GM18526 (cell line): ENCODE measurements around the gene CAP1.

Experiments
- POLR2A ChIP-seq: IDR thresholded peaks from 3 replicates; pipeline ENCODE4 v1.6.1; 2011; ENCODE audit not compliant: insufficient read length; ENCODE audit errors: extremely low read depth

The CAP1 gene

DNA sequence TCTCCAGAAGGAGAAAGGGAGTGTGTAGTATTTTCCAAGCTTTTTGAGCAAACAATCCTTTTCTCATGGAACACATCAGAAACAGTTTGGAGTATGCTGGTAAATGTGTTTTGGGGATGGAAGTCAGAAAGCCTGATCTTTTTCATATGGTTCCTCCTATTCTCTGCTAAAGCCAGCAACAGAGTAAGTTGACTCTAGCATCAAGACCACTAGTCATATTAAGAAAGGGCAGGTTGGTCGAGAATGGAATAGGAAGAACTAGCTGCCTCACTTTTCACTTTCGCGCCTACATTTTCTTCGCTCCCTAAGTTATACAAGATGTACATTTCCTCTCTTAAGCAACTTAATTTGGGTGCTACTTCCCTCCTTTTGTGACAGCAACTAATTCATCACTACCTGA is 32.5 kb downstream of the CAP1 start:
- TF ChIP-seq POLR2A, result no peak

DNA sequence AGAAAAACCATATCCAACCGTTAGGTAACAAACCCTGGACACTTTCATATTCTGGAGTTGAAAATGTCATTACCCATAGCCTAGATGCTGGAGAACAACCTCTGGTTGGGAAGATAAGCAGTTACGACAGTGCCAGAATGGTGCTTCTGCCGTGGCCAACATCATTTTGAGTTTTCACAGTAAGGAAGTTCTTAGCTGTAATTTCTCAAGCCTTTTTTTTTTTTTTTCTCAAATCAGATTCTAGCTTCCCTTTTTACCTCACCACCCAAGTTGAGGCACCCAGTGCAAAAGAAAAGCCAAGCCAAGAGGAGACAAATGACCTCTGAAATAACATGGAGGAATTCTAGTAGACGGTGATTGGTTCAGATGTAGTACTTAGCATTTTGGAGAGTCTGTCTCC is 34.7 kb downstream of the CAP1 start:
- no peak for TF ChIP-seq POLR2A

DNA sequence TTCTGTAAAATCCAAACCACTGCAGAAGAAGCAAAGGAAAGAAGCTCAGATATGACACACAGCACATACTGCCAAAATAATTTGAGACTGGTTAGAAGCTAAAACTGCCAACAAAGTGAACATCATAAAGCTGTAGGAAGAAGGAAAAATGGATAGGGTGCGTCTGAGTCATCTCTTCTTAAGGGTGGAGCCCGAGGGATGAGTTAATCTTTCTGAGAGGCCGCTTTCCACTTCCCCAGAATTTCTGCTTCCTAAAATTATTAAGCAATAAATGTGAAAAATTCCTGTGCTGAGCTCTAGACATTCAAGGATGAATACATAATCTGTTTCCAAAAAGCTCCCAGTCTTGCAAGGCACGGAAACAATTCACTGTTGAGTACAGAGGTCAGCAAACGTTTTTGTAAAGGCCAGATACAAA is 36.4 kb downstream of the CAP1 start:
- TF ChIP-seq POLR2A, result no peak

DNA sequence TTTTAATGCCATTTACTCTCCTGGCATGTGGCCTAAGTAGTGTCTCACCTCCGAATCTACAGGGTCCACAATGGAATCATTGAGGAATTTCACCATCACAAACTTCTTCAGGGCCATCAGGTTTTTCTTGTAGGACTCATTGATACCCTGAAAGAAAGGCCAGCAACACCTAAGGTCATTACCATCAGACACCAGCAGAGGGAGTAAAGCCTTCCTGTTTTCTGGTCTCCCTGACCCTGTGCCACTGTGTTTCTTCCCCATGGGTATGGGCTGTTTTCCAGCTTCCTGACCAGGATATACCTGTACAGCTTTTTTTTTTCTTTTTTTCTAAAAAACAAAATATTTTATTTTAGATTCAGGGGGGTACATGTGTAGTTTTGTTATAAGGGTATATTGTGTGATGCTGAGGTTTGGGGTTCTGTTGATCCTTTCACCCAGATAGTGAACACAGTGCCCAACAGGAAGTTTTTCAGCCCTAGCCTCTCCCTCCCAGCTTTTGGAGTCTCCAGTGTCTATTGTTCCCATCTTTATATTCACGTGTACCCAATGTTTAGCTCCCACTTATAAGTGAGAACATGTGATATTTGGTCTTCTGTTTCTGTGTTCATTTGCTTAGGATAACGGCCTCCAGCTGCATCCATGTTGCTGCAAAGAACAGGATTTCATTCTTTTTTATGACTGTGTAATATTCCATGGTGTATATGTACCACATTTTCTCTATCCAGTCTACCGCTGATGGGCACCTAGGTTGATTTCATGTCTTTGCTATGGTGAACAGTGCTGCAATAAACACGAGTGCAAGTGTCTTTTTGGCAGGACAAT is 38.2 kb downstream of the CAP1 start:
- TF ChIP-seq POLR2A, result no peak

DNA sequence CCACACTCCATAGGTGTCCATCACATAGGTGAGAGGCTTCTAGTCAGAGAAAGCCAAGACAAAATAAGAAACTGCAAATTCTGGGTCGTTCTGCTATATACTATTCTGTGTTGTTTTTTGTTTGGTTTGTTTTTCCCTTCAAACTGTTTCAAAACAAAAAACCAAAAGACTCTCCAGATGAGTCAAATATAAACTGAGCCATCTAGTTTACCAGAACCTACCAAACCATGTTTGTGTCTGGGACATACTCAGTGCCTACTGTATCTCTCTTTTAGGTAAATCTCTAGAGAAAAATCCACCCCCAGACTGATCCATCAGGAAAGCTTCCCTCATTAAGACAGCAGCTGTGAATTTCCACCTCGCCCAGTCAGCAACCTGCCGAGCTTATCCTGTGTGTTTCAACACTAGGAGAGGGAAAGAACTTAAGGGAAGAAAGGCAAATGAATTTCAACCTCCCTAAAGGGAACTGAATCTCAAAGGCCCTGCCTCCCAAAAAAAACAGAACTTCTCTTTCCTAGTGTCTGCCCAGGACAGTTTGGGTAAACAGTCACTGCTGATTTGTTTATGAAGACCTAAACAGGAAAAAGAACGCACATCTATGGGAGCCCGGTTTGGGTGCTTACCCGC is 39.4 kb downstream of the CAP1 start:
- TF ChIP-seq POLR2A, result no peak

DNA sequence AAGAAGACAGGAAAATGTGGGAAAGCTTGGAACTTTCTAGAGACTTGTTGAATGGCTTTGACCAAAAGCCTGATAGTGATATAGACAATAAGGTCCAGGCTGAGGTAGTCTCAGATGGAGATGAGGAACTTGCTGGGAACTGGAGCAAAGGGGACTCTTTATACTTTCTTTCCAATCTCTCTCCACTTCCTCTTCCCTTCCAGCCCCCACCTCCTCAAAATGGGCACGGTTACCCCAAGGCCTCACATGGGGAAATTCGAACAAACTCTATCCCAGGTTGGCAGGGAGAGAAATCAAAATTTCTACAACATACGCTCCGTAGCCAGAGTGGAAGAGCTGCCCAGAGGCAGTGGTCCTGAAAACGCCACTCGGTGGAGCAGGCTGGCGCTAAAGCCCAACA is 41.3 kb downstream of the CAP1 start:
- TF ChIP-seq POLR2A, result no peak

DNA sequence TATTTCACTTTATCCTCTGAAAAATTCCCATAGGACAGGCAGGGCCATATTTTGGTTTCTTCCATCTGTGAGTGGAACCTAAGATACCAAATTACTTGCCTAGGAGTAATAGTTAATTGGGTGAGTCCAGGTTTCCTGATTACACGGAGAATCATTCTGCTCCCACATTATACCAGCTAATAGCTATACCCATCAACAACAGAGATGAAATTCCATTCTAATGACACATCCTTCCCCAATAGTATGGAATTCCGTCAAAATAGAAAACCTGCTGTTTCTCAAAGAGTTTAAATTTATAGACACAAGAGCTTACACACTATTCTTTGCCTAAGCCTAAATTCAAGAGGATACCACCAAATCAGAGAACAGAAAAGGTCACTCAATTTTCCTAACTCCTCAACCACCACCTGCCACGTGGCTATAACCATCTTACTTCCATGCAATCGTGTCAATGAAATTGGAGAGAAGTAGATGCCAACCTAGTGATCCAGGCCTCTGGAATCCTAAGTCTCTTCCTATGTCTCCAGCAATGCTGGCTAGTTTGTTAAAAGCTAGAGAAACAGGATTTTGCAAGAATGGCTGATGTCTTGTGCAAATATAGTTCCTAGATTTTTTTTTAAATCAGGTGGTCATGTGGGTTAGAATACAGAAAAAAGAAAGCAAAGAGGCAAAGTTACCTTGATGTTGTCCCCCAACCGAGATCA is 50.3 kb downstream of the CAP1 start:
- TF ChIP-seq POLR2A, result no peak

DNA sequence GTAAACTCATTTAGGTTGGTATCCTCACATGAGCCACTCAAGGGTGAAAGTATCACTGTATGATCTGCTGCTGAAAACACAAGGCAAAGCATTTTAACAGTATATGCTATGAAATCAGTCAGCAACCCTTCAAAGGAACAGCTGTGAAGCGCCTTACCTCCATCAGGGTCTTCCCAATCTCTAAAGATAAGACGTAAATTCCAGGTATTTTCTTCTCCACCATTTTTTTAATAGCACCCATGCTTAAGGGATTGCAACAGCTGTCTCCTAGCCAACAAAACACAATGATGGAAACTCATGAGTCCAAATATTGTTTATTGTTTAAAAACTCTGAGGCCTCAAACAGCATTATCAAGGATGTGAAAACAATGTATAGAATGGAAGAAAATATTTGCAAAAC is 51.7 kb downstream of the CAP1 start:
- no peak for TF ChIP-seq POLR2A

DNA sequence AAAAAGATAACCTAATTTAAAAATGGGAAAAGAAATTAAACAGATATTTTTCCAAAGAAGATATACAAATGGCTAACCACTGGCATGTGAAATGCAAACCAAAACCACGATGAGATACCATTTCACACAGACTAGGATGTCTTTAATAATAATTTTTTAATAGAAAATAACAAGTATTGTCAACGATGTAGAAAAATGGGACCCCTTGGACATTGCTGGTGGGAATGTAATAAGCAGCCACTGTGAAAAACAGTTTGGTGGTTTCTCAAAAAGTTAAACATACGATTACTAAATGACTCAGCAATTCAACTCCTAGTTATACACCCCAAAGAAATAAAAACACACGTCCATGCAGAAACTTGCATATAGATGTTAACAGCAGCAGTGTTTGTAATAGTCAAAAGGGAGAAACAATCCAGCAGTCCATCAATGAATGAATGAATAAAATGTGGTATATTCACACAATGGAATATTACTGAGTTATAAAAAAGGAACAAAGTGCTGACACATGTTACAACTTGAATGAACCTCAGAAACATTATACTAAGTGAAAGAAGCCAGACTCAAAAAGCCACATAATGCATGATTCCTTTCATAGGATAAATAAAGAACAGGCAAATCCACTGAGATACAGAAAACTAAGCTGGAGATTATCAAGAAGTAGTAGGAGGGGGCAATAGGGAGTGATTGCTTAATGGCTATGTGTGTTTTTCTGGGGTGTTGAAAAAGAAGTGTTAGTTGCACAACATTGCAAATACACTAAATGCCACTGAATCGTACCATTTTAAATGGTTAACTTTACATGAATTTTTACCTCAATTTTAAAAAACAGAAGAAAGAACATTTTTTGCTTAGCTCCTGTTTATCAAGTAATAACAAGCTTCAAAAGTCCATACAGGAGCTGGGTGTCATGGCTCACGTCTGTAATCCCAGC is 52.4 kb downstream of the CAP1 start:
- no peak for TF ChIP-seq POLR2A

DNA sequence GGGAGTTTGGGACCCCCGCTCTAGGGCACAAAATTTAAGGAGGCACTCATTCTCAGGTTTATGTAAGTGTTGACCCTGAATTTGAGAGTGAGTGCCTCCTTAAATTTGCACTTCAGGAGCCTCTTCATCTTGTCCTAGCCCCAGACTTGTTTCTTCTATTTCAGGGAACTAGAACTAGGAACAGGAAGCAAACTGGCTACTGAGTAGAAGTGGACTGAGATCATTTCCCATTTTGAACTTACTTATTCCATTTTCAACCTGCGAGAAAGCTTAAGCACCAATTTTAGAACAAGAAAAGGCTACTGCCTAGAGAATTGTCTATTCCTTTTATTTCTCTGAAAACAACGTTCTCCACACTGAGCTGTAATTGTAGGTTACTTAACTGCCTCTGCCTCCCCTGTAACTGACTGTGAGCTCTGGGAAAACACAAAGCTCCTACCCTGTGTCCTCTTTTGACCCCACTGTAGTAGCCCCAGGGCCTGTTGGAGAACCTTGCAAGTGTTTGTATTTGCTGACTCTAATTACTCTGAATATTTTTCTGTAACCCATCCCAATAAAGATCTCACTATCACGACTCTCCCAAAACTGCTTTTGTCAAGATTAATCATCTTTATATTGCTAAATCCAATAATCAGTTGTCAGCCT is 54.1 kb downstream of the CAP1 start:
- TF ChIP-seq POLR2A, result no peak

DNA sequence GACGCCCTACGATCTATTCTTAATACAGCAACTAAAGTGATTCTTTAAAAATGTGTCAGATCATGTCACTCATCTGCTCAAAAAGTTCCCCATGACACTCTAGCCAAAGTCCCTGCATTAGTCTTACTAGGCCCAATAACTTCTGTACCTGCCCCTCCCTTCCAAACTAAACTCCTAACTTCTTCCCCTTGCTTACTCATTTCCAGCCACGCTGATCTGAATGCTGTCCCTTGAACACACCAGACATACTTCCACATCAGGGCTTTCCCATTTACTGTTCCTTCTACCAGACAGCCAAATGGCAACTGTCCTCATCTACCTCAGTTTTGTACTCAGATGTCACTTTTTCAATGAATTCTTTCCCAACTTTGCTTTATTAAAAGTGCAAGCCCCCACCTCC is 55.3 kb downstream of the CAP1 start:
- TF ChIP-seq POLR2A, result no peak

DNA sequence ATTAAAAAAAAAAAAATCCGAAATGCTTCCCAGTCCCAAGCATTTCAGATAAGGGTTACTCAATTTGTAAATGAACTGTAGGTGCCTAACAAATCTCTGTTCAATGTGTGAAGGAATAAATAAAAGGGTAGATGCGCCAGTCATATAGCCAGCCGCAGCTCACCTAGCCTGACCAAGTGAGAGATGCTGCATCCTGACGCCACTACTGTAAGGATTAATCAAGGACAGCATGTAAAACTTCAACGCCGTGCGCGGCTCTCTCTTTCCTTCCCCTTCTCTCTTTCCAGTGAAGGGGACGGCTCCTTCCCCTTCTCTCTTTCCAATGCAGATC is 56.1 kb downstream of the CAP1 start:
- TF ChIP-seq POLR2A, result no peak

DNA sequence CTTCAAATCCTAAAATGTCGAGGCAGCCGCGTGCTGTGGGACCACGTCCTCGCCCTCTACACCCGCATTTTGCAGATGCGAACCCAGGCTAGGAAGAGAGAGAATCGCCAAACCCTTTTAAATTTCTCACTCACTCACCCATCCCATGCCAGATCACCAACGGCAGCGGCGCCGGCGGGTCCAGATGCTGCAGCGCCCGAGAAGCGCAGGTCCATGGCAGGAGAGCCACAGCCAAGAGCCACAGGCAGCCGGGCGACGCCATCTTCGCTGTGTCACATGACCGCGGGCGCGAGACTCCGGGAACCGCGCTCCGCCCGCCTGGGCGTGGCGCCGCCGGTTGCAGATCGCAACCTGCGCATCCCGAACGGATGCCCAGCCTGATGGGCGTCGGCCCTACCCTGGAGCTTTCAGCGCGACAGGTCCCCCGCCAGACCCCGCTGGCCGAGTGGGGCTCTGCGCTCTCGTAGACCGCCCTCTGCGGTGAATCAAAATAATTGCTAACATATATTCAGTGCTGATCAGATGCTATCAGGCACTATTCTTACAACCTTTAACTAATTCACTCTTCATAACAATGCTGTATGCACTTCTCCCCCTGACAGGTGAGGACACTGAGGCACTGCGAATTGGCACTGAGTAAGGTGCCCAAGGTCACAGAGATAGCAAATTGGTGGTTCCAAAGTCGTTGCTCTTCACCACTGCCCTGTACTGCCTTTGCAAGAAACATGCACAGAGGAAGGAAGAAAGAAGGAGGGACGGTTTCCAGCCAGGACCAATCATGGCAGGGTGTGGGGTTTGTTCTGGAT is 56.7 kb downstream of the CAP1 start, which contains the start of gene PPT1:
Gene PPT1, minus strand, starts transcription at position 276 of the 806 bp plus-strand sequence. Its CDS starts 14 bp downstream, at position 262.
- peak; percentile 84 for TF ChIP-seq POLR2A

DNA sequence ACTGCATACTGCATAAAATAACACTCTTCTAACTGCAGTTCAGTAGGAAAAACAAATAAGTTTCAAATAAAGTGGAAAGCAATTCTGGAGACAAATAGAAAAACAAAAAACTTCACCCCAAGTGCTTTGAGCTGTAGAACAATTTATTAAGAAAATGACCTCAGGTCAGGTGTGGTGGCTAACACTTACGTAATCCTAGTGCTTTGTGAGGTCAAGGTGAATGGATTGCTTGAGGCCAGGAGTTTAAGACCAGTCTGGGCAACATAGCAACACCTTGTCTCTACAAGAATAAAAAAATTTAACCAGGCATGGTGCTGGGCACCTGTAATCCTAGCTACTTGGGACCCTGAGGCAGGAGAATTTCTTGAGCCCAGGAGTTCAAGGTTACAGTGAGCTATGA is 61.5 kb downstream of the CAP1 start:
- TF ChIP-seq POLR2A, result no peak
